ENCODE results near the gene ACBD5.
"Not testable (repeated sequence)": the region's sequence is repeated elsewhere in the genome, so short reads cannot be mapped to it uniquely, and the experiment has no call there.

- not testable (repeated sequence) for TF ChIP-seq POLR2A (IDR thresholded peaks at IDR 0.05; ENCODE audit: low read depth); CTCF (IDR thresholded peaks at IDR 0.05)
Measured at GRCh38 chr10:27266025-27266424, 25.4 kb upstream of the ACBD5 start.

All from esophagus muscularis mucosa (tissue), 3 donors.